COLO668 (cell line): ENCODE measurements around the gene PADI2.
A peak's percentile ranks its signal among the peaks of the same experiment; 100 is the strongest.

Experiments
- DNase-seq: peaks from one replicate; lab custom pipeline; 2025; ENCODE audit not compliant: unreplicated experiment; lab: John Stamatoyannopoulos, UW

Gene PADI2

GRCh38 chr1:17140279-17140678, 21.0 kb upstream of the PADI2 start:
- no peak for DNase-seq

GRCh38 chr1:17139637-17140036, 20.4 kb upstream of the PADI2 start:
- DNase-seq: no peak

- no peak for DNase-seq
Measured at GRCh38 chr1:17137441-17137840, 18.2 kb upstream of the PADI2 start.

- no peak for DNase-seq
Measured at GRCh38 chr1:17136936-17137335, 17.7 kb upstream of the PADI2 start.

GRCh38 chr1:17136145-17136544, 16.9 kb upstream of the PADI2 start:
- DNase-seq: no peak

GRCh38 chr1:17135530-17135929, 16.3 kb upstream of the PADI2 start:
- DNase-seq: peak; percentile 66

- DNase-seq: no peak
Measured at GRCh38 chr1:17134724-17135123, 15.5 kb upstream of the PADI2 start.

- DNase-seq: no peak
Measured at GRCh38 chr1:17134034-17134433, 14.8 kb upstream of the PADI2 start.

GRCh38 chr1:17130138-17130635, 10.9 kb upstream of the PADI2 start:
- DNase-seq: no peak

- no peak for DNase-seq
Measured at GRCh38 chr1:17128361-17128760, 9.1 kb upstream of the PADI2 start.

- peak; percentile 93 for DNase-seq
Measured at GRCh38 chr1:17125756-17126237, 6.5 kb upstream of the PADI2 start.

GRCh38 chr1:17123196-17124045, 4.2 kb upstream of the PADI2 start:
- DNase-seq: no peak

- no peak for DNase-seq
Measured at GRCh38 chr1:17122521-17123164, 3.4 kb upstream of the PADI2 start.

GRCh38 chr1:17121881-17122280, 2.6 kb upstream of the PADI2 start:
- DNase-seq: no peak

GRCh38 chr1:17120962-17121837, 1.9 kb upstream of the PADI2 start:
- no peak for DNase-seq

GRCh38 chr1:17120481-17120877, 1.2 kb upstream of the PADI2 start:
- no peak for DNase-seq

GRCh38 chr1:17119773-17120480, 676 bp upstream of the PADI2 start:
- no peak for DNase-seq

- no peak for DNase-seq
Measured at GRCh38 chr1:17118706-17119075, 560 bp downstream of the PADI2 start.

- DNase-seq: no peak
Measured at GRCh38 chr1:17118268-17118667, 983 bp downstream of the PADI2 start.

- DNase-seq: peak; percentile 31
Measured at GRCh38 chr1:17117451-17118265, 1.6 kb downstream of the PADI2 start.
